Small intestine (tissue), 7 donors: ENCODE data around the gene LRRC56. TPM values are rescaled to one million over a fixed set of nuclear protein-coding genes. Genes with fewer than 3 reads are reported as not detected.

Experiments used
- DNase-seq, 2 donors: peaks; one replicate each; pipeline versions ENCODE4 v3.0.0 to v3.0.0-alpha.2; 2013
- FAIRE-seq: peaks from 2 replicates; lab custom pipeline; 2012; peaks lifted over from hg19 to GRCh38; lab: Jason Lieb, UNC
- H3K27ac ChIP-seq, 3 donors: one replicate each; pipeline ENCODE4 v1.5.1; 2013; ENCODE audit warnings: low read length in 2 of 3, mild to moderate bottlenecking in 2 of 3, control low read depth in 1 of 3, inconsistent platforms in 1 of 3, low read depth in 1 of 3, moderate library complexity in 1 of 3
- H3K27me3 ChIP-seq, 3 donors: one replicate each; pipeline ENCODE4 v1.6.1; 2013; ENCODE audit warnings: low read length in 3 of 3, inconsistent platforms in 1 of 3; ENCODE audit not compliant: control insufficient read depth in 3 of 3, insufficient read depth in 3 of 3
- H3K36me3 ChIP-seq, 3 donors: one replicate each; pipeline ENCODE4 v1.6.1; 2013; ENCODE audit warnings: low read length in 3 of 3, inconsistent platforms in 1 of 3, low read depth in 1 of 3, mild to moderate bottlenecking in 1 of 3, moderate library complexity in 1 of 3; ENCODE audit not compliant: control insufficient read depth in 3 of 3, insufficient read depth in 2 of 3
- H3K4me1 ChIP-seq, 3 donors: one replicate each; pipeline ENCODE4 v1.6.1; 2013; ENCODE audit warnings: low read length in 2 of 3, inconsistent platforms in 1 of 3, low read depth in 1 of 3, mild to moderate bottlenecking in 1 of 3, moderate library complexity in 1 of 3; ENCODE audit not compliant: control insufficient read depth in 3 of 3, insufficient read depth in 2 of 3
- H3K4me3 ChIP-seq, 3 donors: one replicate each; pipeline ENCODE4 v1.5.1; 2013; ENCODE audit warnings: low read length in 3 of 3, control low read depth in 1 of 3, inconsistent platforms in 1 of 3, low read depth in 1 of 3, mild to moderate bottlenecking in 1 of 3, moderate library complexity in 1 of 3
- H3K9me3 ChIP-seq, 2 donors: one replicate each; pipeline ENCODE4 v1.6.1; 2013; ENCODE audit warnings: low read depth in 1 of 2, low read length in 1 of 2; ENCODE audit not compliant: control insufficient read depth in 2 of 2, insufficient read depth in 1 of 2
- WGBS, 3 donors: extraction: QIAGEN DNeasy Blood & Tissue Kit; methylation state at CpG; one replicate each; pipeline ENCODE4 v1.1.7; 2013; 5-methylcytosine and 5-hydroxymethylcytosine counted together
- polyA plus RNA-seq, 4 donors: library from polyadenylated mRNA; stranded (reverse) in 3 of 4; unstranded in 1 of 4; fragments of 200-250 nt in 3 of 4; fragments of 120-200 nt in 1 of 4; gene quantifications; one replicate each; pipeline versions ENCODE4 v1.2.1 to v1.2.3, GENCODE V29; 2013
- donor health status: healthy with polysubstance abuse.
- donor health status: control.
- donor health status: control.
- donor health status: Bipolar disorder and iron deficiency.
- donor health status: healthy.

LRRC56 gene
- polyA plus RNA-seq, 4 donors: 0.54 to 2.7 (median 1.0) TPM

- DNase-seq: no peak
- FAIRE-seq: no peak
- Histone ChIP-seq H3K4me1 (peaks cover 15 to 37% (median 27%) of the 10 kb centered on the region in 3 donors), H3K27ac (peak overlapping the region in 1 of 3 donors; percentile 92), H3K4me3 (no peak overlapping the region), H3K36me3 (peaks cover 6 to 84% (median 8%) of the 10 kb centered on the region in 3 donors), H3K27me3 (no peaks in the 10 kb centered on the region), H3K9me3 (no peaks in the 10 kb centered on the region)
- 86 to 87% (median 86%) methylated on average over 17 of the region's 17 CpGs for WGBS, 3 donors
Observed at GRCh38 chr11:581752-582151, 44.4 kb downstream of the LRRC56 start.

GRCh38 chr11:584287-584686 is 47.0 kb downstream of the LRRC56 start:
- no peak overlapping the region for H3K4me3 ChIP-seq
- peaks cover 6 to 87% (median 14%) of the 10 kb centered on the region in 3 donors for H3K36me3 ChIP-seq
- H3K4me1 ChIP-seq: peaks cover 8 to 37% (median 9%) of the 10 kb centered on the region in 3 donors
- no peaks in the 10 kb centered on the region for H3K9me3 ChIP-seq
- 95 to 98% (median 97%) methylated on average over 9 to 10 of the region's 10 CpGs for WGBS, 3 donors
- no peak overlapping the region for H3K27ac ChIP-seq
- FAIRE-seq (no peak), DNase-seq (no peak)
- H3K27me3 ChIP-seq: no peaks in the 10 kb centered on the region

- no peak for DNase-seq
- FAIRE-seq: no peak
- H3K4me1 ChIP-seq: peaks cover 0 to 20% (median 0%) of the 10 kb centered on the region in 3 donors
- H3K27me3 ChIP-seq: no peaks in the 10 kb centered on the region
- H3K4me3 ChIP-seq: no peak overlapping the region
- WGBS, 3 donors: 81 to 87% (median 85%) methylated on average over 32 of the region's 32 CpGs
- peak overlapping the region in 2 of 3 donors; percentile 71 to 86 for H3K27ac ChIP-seq
- no peaks in the 10 kb centered on the region for H3K9me3 ChIP-seq
- peaks cover 11 to 97% (median 24%) of the 10 kb centered on the region in 3 donors for H3K36me3 ChIP-seq
Observed at GRCh38 chr11:586376-587316, 49.3 kb downstream of the LRRC56 start.

GRCh38 chr11:587546-587945 is 50.2 kb downstream of the LRRC56 start:
- H3K4me1 ChIP-seq: peaks cover 0 to 20% (median 0%) of the 10 kb centered on the region in 3 donors
- FAIRE-seq: no peak
- H3K36me3 ChIP-seq: peaks cover 15 to 96% (median 27%) of the 10 kb centered on the region in 3 donors
- peak overlapping the region; percentile 71 to 86 (median 82) for H3K27ac ChIP-seq
- H3K27me3 ChIP-seq: no peaks in the 10 kb centered on the region
- H3K4me3 ChIP-seq: no peak overlapping the region
- WGBS, 3 donors: 54 to 69% (median 59%) methylated on average over 8 of the region's 8 CpGs
- no peaks in the 10 kb centered on the region for H3K9me3 ChIP-seq
- no peak for DNase-seq

- Histone ChIP-seq H3K27ac (peak overlapping the region; percentile 71 to 86 (median 82)), H3K36me3 (peaks cover 12 to 96% (median 29%) of the 10 kb centered on the region in 3 donors), H3K4me3 (no peak overlapping the region), H3K4me1 (peaks cover 0 to 20% (median 0%) of the 10 kb centered on the region in 3 donors), H3K9me3 (no peaks in the 10 kb centered on the region), H3K27me3 (no peaks in the 10 kb centered on the region)
- no peak for FAIRE-seq
- WGBS, 3 donors: 6 to 36% (median 10%) methylated on average over 6 of the region's 6 CpGs
- peak; percentile 93 to 95 for DNase-seq
Observed at GRCh38 chr11:587978-588380, 50.7 kb downstream of the LRRC56 start.

GRCh38 chr11:589798-590197 is 52.5 kb downstream of the LRRC56 start:
- H3K27ac ChIP-seq: no peak overlapping the region
- H3K9me3 ChIP-seq: no peaks in the 10 kb centered on the region
- no peak overlapping the region for H3K4me3 ChIP-seq
- no peaks in the 10 kb centered on the region for H3K27me3 ChIP-seq
- 93 to 98% (median 96%) methylated on average over 26 of the region's 26 CpGs for WGBS, 3 donors
- peaks cover 0 to 20% (median 0%) of the 10 kb centered on the region in 3 donors for H3K4me1 ChIP-seq
- DNase-seq (no peak), FAIRE-seq (no peak)
- peaks cover 15 to 94% (median 35%) of the 10 kb centered on the region in 3 donors for H3K36me3 ChIP-seq

GRCh38 chr11:590997-591396 is 53.7 kb downstream of the LRRC56 start:
- Histone ChIP-seq H3K4me1 (peaks cover 0 to 20% (median 0%) of the 10 kb centered on the region in 3 donors), H3K27me3 (no peaks in the 10 kb centered on the region), H3K36me3 (peaks cover 19 to 95% (median 43%) of the 10 kb centered on the region in 3 donors), H3K4me3 (no peak overlapping the region), H3K9me3 (no peaks in the 10 kb centered on the region), H3K27ac (no peak overlapping the region)
- DNase-seq (no peak), FAIRE-seq (no peak)
- 80 to 88% (median 87%) methylated on average over 11 of the region's 11 CpGs for WGBS, 3 donors

GRCh38 chr11:592501-592900 is 55.2 kb downstream of the LRRC56 start:
- FAIRE-seq (no peak), DNase-seq (no peak)
- H3K27me3 ChIP-seq: no peaks in the 10 kb centered on the region
- peaks cover 0 to 10% (median 0%) of the 10 kb centered on the region in 3 donors for H3K4me1 ChIP-seq
- H3K9me3 ChIP-seq: no peaks in the 10 kb centered on the region
- H3K4me3 ChIP-seq: no peak overlapping the region
- H3K27ac ChIP-seq: no peak overlapping the region
- H3K36me3 ChIP-seq: peaks cover 31 to 95% (median 47%) of the 10 kb centered on the region in 3 donors
- WGBS, 3 donors: 97% methylated on average over 22 of the region's 22 CpGs
